Measurements from ENCODE around the gene SH3BP2.
A peak's percentile ranks its signal among the peaks of the same experiment; 100 is the strongest.

Gene SH3BP2

GRCh38 chr4:2787230-2788100, 5.4 kb upstream of the SH3BP2 start:
- Histone ChIP-seq H3F3A (ENCODE audit: control insufficient read depth, insufficient read depth) (no peaks in the 10 kb centered on the region; the same call in 1 of the 2 replicates), H3K79me2 (ENCODE audit: control insufficient read depth, low read length) (no peaks in the 10 kb centered on the region), H3K4me1 (ENCODE audit: control insufficient read depth, low read length) (peaks cover 42% of the 10 kb centered on the region), H3K4me2 (ENCODE audit: low read length) (peak overlapping the region; percentile 67), H3K27me3 (ENCODE audit: control insufficient read depth, low read length) (peaks cover 8% of the 10 kb centered on the region), H3K4me3 (ENCODE audit: low read length) (peak overlapping the region; percentile 44), H3K27ac (ENCODE audit: low read depth, low read length) (peak overlapping the region; percentile 59), H3K9me3 (ENCODE audit: control insufficient read depth, insufficient read depth, low read length) (no peaks in the 10 kb centered on the region), H3K9me2 (replicated peaks; ENCODE audit: control insufficient read depth, low read length) (no peaks in the 10 kb centered on the region), H3K36me3 (ENCODE audit: control insufficient read depth, low read length) (no peaks in the 10 kb centered on the region), H4K20me1 (ENCODE audit: control insufficient read depth, insufficient read depth, low read depth, low read length) (no peaks in the 10 kb centered on the region)
- TF ChIP-seq CTCF (IDR thresholded peaks at IDR 0.05; ENCODE audit: low read depth, low read length, poor library complexity, severe bottlenecking): peak; percentile 47
- TF ChIP-seq EZH2phosphoT487 (IDR thresholded peaks at IDR 0.05; ENCODE audit: borderline replicate concordance, low read length): no peak

- TF ChIP-seq EZH2phosphoT487 (IDR thresholded peaks at IDR 0.05; ENCODE audit: borderline replicate concordance, low read length) (no peak), CTCF (IDR thresholded peaks at IDR 0.05; ENCODE audit: low read depth, low read length, poor library complexity, severe bottlenecking) (no peak)
- H3K9me2 ChIP-seq (replicated peaks; ENCODE audit: control insufficient read depth, low read length): no peaks in the 10 kb centered on the region
- H3K4me3 ChIP-seq (ENCODE audit: low read length): peak overlapping the region; percentile 44
- no peaks in the 10 kb centered on the region for H3K9me3 ChIP-seq (ENCODE audit: control insufficient read depth, insufficient read depth, low read length)
- H3K36me3 ChIP-seq (ENCODE audit: control insufficient read depth, low read length): no peaks in the 10 kb centered on the region
- H3F3A ChIP-seq (ENCODE audit: control insufficient read depth, insufficient read depth): no peaks in the 10 kb centered on the region; the same call in 1 of the 2 replicates
- peaks cover 46% of the 10 kb centered on the region for H3K4me1 ChIP-seq (ENCODE audit: control insufficient read depth, low read length)
- H3K79me2 ChIP-seq (ENCODE audit: control insufficient read depth, low read length): no peaks in the 10 kb centered on the region
- H3K27me3 ChIP-seq (ENCODE audit: control insufficient read depth, low read length): peaks cover 10% of the 10 kb centered on the region
- H3K27ac ChIP-seq (ENCODE audit: low read depth, low read length): peak overlapping the region; percentile 59
- H3K4me2 ChIP-seq (ENCODE audit: low read length): peak overlapping the region; percentile 67
- H4K20me1 ChIP-seq (ENCODE audit: control insufficient read depth, insufficient read depth, low read depth, low read length): no peaks in the 10 kb centered on the region
These were observed 4.8 kb upstream of the SH3BP2 start for GRCh38 chr4:2788101-2788500.

- Histone ChIP-seq H3K4me2 (ENCODE audit: low read length) (no peak overlapping the region), H3K9me2 (replicated peaks; ENCODE audit: control insufficient read depth, low read length) (no peaks in the 10 kb centered on the region), H3K36me3 (ENCODE audit: control insufficient read depth, low read length) (no peaks in the 10 kb centered on the region), H3K79me2 (ENCODE audit: control insufficient read depth, low read length) (no peaks in the 10 kb centered on the region), H3F3A (ENCODE audit: control insufficient read depth, insufficient read depth) (no peaks in the 10 kb centered on the region; the same call in 1 of the 2 replicates), H4K20me1 (ENCODE audit: control insufficient read depth, insufficient read depth, low read depth, low read length) (no peaks in the 10 kb centered on the region), H3K4me1 (ENCODE audit: control insufficient read depth, low read length) (peaks cover 49% of the 10 kb centered on the region), H3K9me3 (ENCODE audit: control insufficient read depth, insufficient read depth, low read length) (no peaks in the 10 kb centered on the region), H3K4me3 (ENCODE audit: low read length) (no peak overlapping the region), H3K27me3 (ENCODE audit: control insufficient read depth, low read length) (peaks cover 12% of the 10 kb centered on the region), H3K27ac (ENCODE audit: low read depth, low read length) (no peak overlapping the region)
- TF ChIP-seq CTCF (IDR thresholded peaks at IDR 0.05; ENCODE audit: low read depth, low read length, poor library complexity, severe bottlenecking) (no peak), EZH2phosphoT487 (IDR thresholded peaks at IDR 0.05; ENCODE audit: borderline replicate concordance, low read length) (no peak)
These were observed 4.3 kb upstream of the SH3BP2 start for GRCh38 chr4:2788532-2789103.

Data from DOHH2 (cell line).